Right atrium auricular region (tissue), 2 donors: ENCODE results near the gene LIMCH1. TPM values are rescaled to one million over a fixed set of nuclear protein-coding genes. Genes with fewer than 3 reads are reported as not detected.

Experiments
- DNase-seq: peaks from one replicate; pipeline ENCODE4 v3.0.0-alpha.2; 2019; ENCODE audit warnings: low spot score
- H3K27ac ChIP-seq, 2 donors: fragments of 200-600 bp; sonication (generic); 1 replicate in 1 of 2; 2 replicates in 1 of 2; pipeline ENCODE4 v1.5.1; 2016 to 2019
- H3K27me3 ChIP-seq, 2 donors: fragments of 200-600 bp; sonication (generic); one replicate each; pipeline versions ENCODE4 v1.5.1 to v1.6.0; 2017 to 2019
- H3K36me3 ChIP-seq: fragments of 200-600 bp; sonication (generic); one replicate; pipeline ENCODE4 v1.5.1; 2016
- H3K4me1 ChIP-seq, 2 donors: fragments of 200-600 bp; sonication (generic); one replicate each; pipeline versions ENCODE4 v1.5.1 to v1.6.0; 2017 to 2019
- H3K4me3 ChIP-seq, 2 donors: fragments of 200-600 bp; sonication (generic); 1 replicate in 1 of 2; 2 replicates in 1 of 2; pipeline ENCODE4 v1.5.1; 2017 to 2019; ENCODE audit warnings: mild to moderate bottlenecking in 1 of 2, moderate library complexity in 1 of 2
- H3K9me3 ChIP-seq, 2 donors: fragments of 200-600 bp; sonication (generic); one replicate each; pipeline ENCODE4 v1.5.1; 2019
- CTCF ChIP-seq, 2 donors: fragments of 200-600 bp; sonication (generic); IDR thresholded peaks; one replicate each; pipeline ENCODE4 v1.5.1; 2019; ENCODE audit warnings: antibody characterized with exemption in 2 of 2
- total RNA-seq, 2 donors: library from RNA; depleted of rRNA; stranded (reverse); fragments of >200 nt; gene quantifications; one replicate each; pipeline ENCODE4 v1.1.0, GENCODE V29; 2016

The LIMCH1 gene
- total RNA-seq, 2 donors from 2014 or later = 76.1 to 101 TPM

GRCh38 chr4:41620594-41621256 is 82.8 kb downstream of the LIMCH1 start:
- H3K27ac ChIP-seq = no peak overlapping the region
- TF ChIP-seq CTCF (IDR thresholded peaks at IDR 0.05) = no peak
- H3K4me3 ChIP-seq = no peak overlapping the region
- H3K36me3 ChIP-seq = peaks cover 21% of the 10 kb centered on the region
- peaks cover 0 to 3% of the 10 kb centered on the region in 2 donors for H3K4me1 ChIP-seq
- no peaks in the 10 kb centered on the region for H3K27me3 ChIP-seq
- no peak for DNase-seq
- H3K9me3 ChIP-seq = no peaks in the 10 kb centered on the region

- no peak for DNase-seq
- peaks cover 0 to 5% of the 10 kb centered on the region in 2 donors for H3K4me1 ChIP-seq
- TF ChIP-seq CTCF (IDR thresholded peaks at IDR 0.05) = no peak
- no peaks in the 10 kb centered on the region for H3K9me3 ChIP-seq
- no peak overlapping the region for H3K27ac ChIP-seq
- H3K4me3 ChIP-seq = no peak overlapping the region
- peaks cover 21% of the 10 kb centered on the region for H3K36me3 ChIP-seq
- no peaks in the 10 kb centered on the region for H3K27me3 ChIP-seq
These were observed 84.8 kb downstream of the LIMCH1 start for GRCh38 chr4:41622787-41623186.

GRCh38 chr4:41624765-41625164 is 86.8 kb downstream of the LIMCH1 start:
- DNase-seq = no peak
- no peak overlapping the region for H3K27ac ChIP-seq
- TF ChIP-seq CTCF (IDR thresholded peaks at IDR 0.05) = no peak

GRCh38 chr4:41625531-41625930 is 87.6 kb downstream of the LIMCH1 start:
- Histone ChIP-seq H3K4me1 (peaks cover 0 to 5% of the 10 kb centered on the region in 2 donors), H3K4me3 (no peak overlapping the region), H3K36me3 (peaks cover 2% of the 10 kb centered on the region), H3K27me3 (no peaks in the 10 kb centered on the region), H3K27ac (no peak overlapping the region), H3K9me3 (no peaks in the 10 kb centered on the region)
- TF ChIP-seq CTCF (IDR thresholded peaks at IDR 0.05) = no peak
- no peak for DNase-seq

More at GRCh38 chr4:41624765-41625164, 86.8 kb downstream of the LIMCH1 start:
- H3K4me3 ChIP-seq = no peak overlapping the region
- H3K4me1 ChIP-seq = peaks cover 0 to 5% of the 10 kb centered on the region in 2 donors
- peaks cover 9% of the 10 kb centered on the region for H3K36me3 ChIP-seq
- H3K9me3 ChIP-seq = no peaks in the 10 kb centered on the region
- H3K27me3 ChIP-seq = no peaks in the 10 kb centered on the region

- Histone ChIP-seq H3K9me3 (no peaks in the 10 kb centered on the region), H3K4me3 (no peak overlapping the region), H3K27ac (no peak overlapping the region), H3K36me3 (peaks cover 7% of the 10 kb centered on the region), H3K4me1 (peaks cover 0 to 8% of the 10 kb centered on the region in 2 donors), H3K27me3 (no peaks in the 10 kb centered on the region)
- TF ChIP-seq CTCF (IDR thresholded peaks at IDR 0.05) = no peak
- DNase-seq = no peak
These were observed 91.0 kb downstream of the LIMCH1 start for GRCh38 chr4:41628936-41629335.

GRCh38 chr4:41631523-41631922 is 93.6 kb downstream of the LIMCH1 start:
- peaks cover 7% of the 10 kb centered on the region for H3K36me3 ChIP-seq
- H3K9me3 ChIP-seq = no peaks in the 10 kb centered on the region
- H3K4me1 ChIP-seq = peaks cover 0 to 3% of the 10 kb centered on the region in 2 donors
- no peaks in the 10 kb centered on the region for H3K27me3 ChIP-seq
- H3K27ac ChIP-seq = no peak overlapping the region
- no peak overlapping the region for H3K4me3 ChIP-seq
- TF ChIP-seq CTCF (IDR thresholded peaks at IDR 0.05) = no peak
- DNase-seq = no peak
